GM18517 (cell line): ENCODE results near the gene KCNAB2.

Experiments
- ATAC-seq: cut with Tn5 transposase; IDR thresholded peaks from one replicate; pipeline ENCODE4 v1.9.1; 2021; ENCODE audit warnings: mild to moderate bottlenecking, moderate library complexity; ENCODE audit not compliant: unreplicated experiment

KCNAB2 gene

GRCh38 chr1:6094801-6095505 lies 49.3 kb downstream of the KCNAB2 start:
- ATAC-seq, result no peak

GRCh38 chr1:6095511-6096242 lies 50.0 kb downstream of the KCNAB2 start:
- ATAC-seq, result no peak

GRCh38 chr1:6096243-6097116 lies 50.8 kb downstream of the KCNAB2 start:
- ATAC-seq, result no peak

- ATAC-seq, result no peak
These were observed 51.5 kb downstream of the KCNAB2 start for GRCh38 chr1:6097117-6097595.

- no peak for ATAC-seq
These were observed 52.1 kb downstream of the KCNAB2 start for GRCh38 chr1:6097824-6098223.

- no peak for ATAC-seq
These were observed 52.9 kb downstream of the KCNAB2 start for GRCh38 chr1:6098303-6099215.

- no peak for ATAC-seq
These were observed 53.6 kb downstream of the KCNAB2 start for GRCh38 chr1:6099297-6099696.

GRCh38 chr1:6099787-6100765 lies 54.4 kb downstream of the KCNAB2 start:
- no peak for ATAC-seq

- ATAC-seq, result no peak
These were observed 55.4 kb downstream of the KCNAB2 start for GRCh38 chr1:6100861-6101783.

- no peak for ATAC-seq
These were observed 56.3 kb downstream of the KCNAB2 start for GRCh38 chr1:6101826-6102531.

- ATAC-seq, result no peak
These were observed 56.8 kb downstream of the KCNAB2 start for GRCh38 chr1:6102532-6102845.

- ATAC-seq, result no peak
These were observed 57.6 kb downstream of the KCNAB2 start for GRCh38 chr1:6103111-6103853.

- ATAC-seq, result no peak
These were observed 58.3 kb downstream of the KCNAB2 start for GRCh38 chr1:6103854-6104530.

- ATAC-seq, result no peak
These were observed 58.9 kb downstream of the KCNAB2 start for GRCh38 chr1:6104631-6105030.

GRCh38 chr1:6105218-6105679 lies 59.6 kb downstream of the KCNAB2 start:
- no peak for ATAC-seq

- no peak for ATAC-seq
These were observed 60.1 kb downstream of the KCNAB2 start for GRCh38 chr1:6105763-6106162.
